AG10803 (cell line): ENCODE data around the gene UGT3A2.
"Not testable (repeated sequence)": the region's sequence is repeated elsewhere in the genome, so short reads cannot be mapped to it uniquely, and the experiment has no call there.

ENCODE experiments used
- DNase-seq: peaks from one replicate; pipeline ENCODE4 v3.0.0; 2010; ENCODE audit warnings: low read depth
- H3K4me3 ChIP-seq: 2 replicates; pipeline ENCODE4 v1.5.1; 2011; ENCODE audit warnings: mild to moderate bottlenecking, low read length, control low read depth
- CTCF ChIP-seq: conservative IDR thresholded peaks from 2 replicates; pipeline ENCODE4 v1.5.1; 2011; ENCODE audit warnings: mild to moderate bottlenecking, low read length, control low read depth, inconsistent platforms

UGT3A2 gene

GRCh38 chr5:36052538-36052937 lies 14.1 kb downstream of the UGT3A2 start:
- no peak for DNase-seq
- no peak overlapping the region for H3K4me3 ChIP-seq
- TF ChIP-seq CTCF: no peak

GRCh38 chr5:36049949-36050348 lies 16.7 kb downstream of the UGT3A2 start:
- no peak overlapping the region for H3K4me3 ChIP-seq
- no peak for DNase-seq
- TF ChIP-seq CTCF: no peak

- DNase-seq: no peak
- no peak for TF ChIP-seq CTCF
- H3K4me3 ChIP-seq: no peak overlapping the region
Observed at GRCh38 chr5:36047384-36048160, 19.1 kb downstream of the UGT3A2 start.

GRCh38 chr5:36045895-36046294 lies 20.8 kb downstream of the UGT3A2 start:
- no peak for TF ChIP-seq CTCF

GRCh38 chr5:36041537-36041845 lies 25.2 kb downstream of the UGT3A2 start:
- TF ChIP-seq CTCF: no peak
- H3K4me3 ChIP-seq: no peak overlapping the region
- no peak for DNase-seq

More at GRCh38 chr5:36045895-36046294, 20.8 kb downstream of the UGT3A2 start:
- DNase-seq: no peak
- H3K4me3 ChIP-seq: no peak overlapping the region

- no peak for DNase-seq
- TF ChIP-seq CTCF: no peak
- no peak overlapping the region for H3K4me3 ChIP-seq
Observed at GRCh38 chr5:36040651-36041536, 25.8 kb downstream of the UGT3A2 start.

- no peak for TF ChIP-seq CTCF
- DNase-seq: no peak
- no peak overlapping the region for H3K4me3 ChIP-seq
Observed at GRCh38 chr5:36035696-36036095, 31.0 kb downstream of the UGT3A2 start.

GRCh38 chr5:36034536-36035134 lies 32.0 kb downstream of the UGT3A2 start:
- not testable (repeated sequence) for DNase-seq, H3K4me3 ChIP-seq
